Gastroesophageal sphincter (tissue), 3 donors: Measurements from ENCODE around the gene MRPL47.

Source experiments
- EP300 ChIP-seq: sonication (generic); formaldehyde crosslinking; IDR thresholded peaks from one replicate; pipeline ENCODE4 v1.6.1; 2017; ENCODE audit warnings: antibody characterized with exemption, mild to moderate bottlenecking
- POLR2AphosphoS5 ChIP-seq: sonication (generic); formaldehyde crosslinking; IDR thresholded peaks from one replicate; pipeline ENCODE4 v1.6.1; 2017; ENCODE audit warnings: antibody characterized with exemption
- TF ChIP-seq, protein P1 (sequence below), 4 experiments: fragments of 200-600 bp in 2 of 4; fragments of 450-650 bp in 2 of 4; sonication (generic) in 1 of 4; IDR thresholded peaks; one replicate each; pipeline ENCODE4 v1.5.1; 2017 to 2019; ENCODE audit warnings: antibody characterized with exemption in 4 of 4, mild to moderate bottlenecking in 2 of 4, moderate library complexity in 2 of 4

DNA sequence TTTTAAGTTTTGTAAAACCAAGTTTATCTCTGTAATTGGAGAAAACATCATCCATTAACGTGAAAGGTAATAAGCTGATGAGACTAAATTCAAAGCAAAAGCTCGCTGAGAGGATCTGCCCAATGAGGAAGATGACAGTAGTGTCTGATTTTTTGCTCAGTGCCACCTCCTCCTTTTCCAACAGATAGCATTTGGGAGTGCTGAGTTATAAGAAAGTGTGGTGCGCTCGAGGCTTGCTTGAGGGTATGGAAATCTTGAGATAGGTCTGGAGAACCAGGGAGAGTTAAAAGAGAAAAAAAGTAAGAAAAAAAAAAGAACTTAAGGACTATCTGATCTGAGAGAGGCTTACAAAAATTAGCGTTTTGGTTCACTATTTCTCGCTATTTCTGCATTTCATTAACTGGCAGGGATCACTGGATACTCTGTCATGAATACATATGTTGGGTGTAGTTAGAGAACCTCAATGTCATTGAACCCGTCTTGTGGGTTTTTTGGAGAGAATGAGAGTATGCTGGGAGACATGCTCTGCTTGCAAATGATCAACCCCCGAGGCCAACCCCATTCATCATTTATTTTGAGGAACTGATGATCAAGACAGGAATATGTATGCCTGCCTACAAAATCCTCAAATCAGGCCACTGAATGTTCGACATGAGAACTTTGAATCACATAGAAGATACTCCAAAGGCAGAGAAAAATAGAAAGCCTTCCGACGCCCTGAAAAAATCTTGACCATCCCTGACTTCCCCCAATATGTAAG is 47.4 kb upstream of the MRPL47 start:
- TF ChIP-seq EP300 (no peak), POLR2AphosphoS5 (no peak)
- TF ChIP-seq, protein P1, sequence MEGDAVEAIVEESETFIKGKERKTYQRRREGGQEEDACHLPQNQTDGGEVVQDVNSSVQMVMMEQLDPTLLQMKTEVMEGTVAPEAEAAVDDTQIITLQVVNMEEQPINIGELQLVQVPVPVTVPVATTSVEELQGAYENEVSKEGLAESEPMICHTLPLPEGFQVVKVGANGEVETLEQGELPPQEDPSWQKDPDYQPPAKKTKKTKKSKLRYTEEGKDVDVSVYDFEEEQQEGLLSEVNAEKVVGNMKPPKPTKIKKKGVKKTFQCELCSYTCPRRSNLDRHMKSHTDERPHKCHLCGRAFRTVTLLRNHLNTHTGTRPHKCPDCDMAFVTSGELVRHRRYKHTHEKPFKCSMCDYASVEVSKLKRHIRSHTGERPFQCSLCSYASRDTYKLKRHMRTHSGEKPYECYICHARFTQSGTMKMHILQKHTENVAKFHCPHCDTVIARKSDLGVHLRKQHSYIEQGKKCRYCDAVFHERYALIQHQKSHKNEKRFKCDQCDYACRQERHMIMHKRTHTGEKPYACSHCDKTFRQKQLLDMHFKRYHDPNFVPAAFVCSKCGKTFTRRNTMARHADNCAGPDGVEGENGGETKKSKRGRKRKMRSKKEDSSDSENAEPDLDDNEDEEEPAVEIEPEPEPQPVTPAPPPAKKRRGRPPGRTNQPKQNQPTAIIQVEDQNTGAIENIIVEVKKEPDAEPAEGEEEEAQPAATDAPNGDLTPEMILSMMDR (IDR thresholded peaks at IDR 0.05): no peak
